NCI-H2196 (cell line): ENCODE data around the gene ZNF446.
A peak's percentile ranks its signal among the peaks of the same experiment; 100 is the strongest.
"Not testable (repeated sequence)": the region's sequence is repeated elsewhere in the genome, so short reads cannot be mapped to it uniquely, and the experiment has no call there.

ENCODE experiments used
- DNase-seq: peaks from one replicate; lab custom pipeline; 2025; ENCODE audit not compliant: unreplicated experiment; lab: John Stamatoyannopoulos, UW

ZNF446 gene

DNA sequence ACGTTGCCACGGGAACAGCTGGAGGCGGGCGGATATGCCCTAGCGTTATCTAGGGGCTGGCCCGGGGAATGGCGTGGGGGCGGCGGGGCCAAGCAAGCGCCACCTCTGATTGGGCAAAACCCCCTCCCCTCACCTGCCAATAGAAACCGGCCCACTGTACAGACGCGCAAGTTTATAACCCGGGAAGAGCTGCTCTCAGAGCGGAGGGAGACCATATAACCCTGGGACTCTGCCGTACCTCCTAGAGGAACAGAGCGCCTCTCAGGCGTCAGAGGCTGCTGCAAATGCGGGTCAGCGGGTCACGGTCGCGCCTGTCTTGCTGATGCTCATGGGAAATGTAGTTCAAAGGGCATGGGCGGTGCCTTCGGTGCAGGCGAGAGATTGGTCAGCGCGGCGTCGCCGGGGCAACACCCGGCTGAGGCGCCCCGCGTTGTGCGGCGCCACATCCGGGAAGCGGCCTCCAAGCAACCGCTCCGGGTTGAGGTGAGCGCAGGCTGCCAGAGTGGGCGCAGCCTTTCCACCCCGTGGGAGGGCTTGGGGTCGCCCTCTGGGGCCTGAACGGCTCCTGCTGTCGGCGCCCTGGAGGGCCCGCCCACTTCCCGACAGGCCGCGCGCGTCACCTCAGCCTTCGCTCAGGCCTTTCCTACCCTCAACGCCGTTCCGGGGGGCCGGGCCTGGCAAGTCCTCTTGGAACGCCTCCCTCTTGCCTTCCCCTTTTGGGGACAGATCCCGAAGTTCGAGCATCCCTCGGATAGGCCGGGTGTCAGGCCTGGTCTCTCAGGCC is at the start of gene ZNF446:
ZNF446 (plus strand) TSS at position 639 of the 784 bp plus-strand sequence. CDS start 867 bp downstream, outside the sequence.
- peak; percentile 97 for DNase-seq

- DNase-seq = no peak
Measured at GRCh38 chr19:58428617-58429016, 47.5 kb upstream of the ZNF446 start.

- no peak for DNase-seq
Measured at GRCh38 chr19:58429745-58430144, 46.4 kb upstream of the ZNF446 start.

DNA sequence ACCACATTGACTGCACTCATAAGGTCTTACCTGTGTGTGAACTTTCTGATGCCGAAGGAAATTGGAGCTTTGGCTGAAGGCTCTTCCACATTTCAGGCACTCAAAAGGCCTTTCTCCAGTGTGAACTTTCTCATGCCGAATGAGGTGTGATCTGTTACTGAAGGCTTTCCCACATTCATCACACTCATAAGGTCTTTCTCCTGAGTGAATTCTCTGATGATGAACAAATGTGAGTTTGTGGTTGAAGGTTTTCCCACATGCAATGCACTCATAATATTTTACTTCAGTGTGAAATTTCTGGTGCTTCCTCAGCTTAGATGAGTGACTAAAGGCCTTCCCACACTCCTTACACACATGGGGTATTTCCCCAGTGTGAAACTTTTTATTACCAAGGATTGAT is 41.9 kb upstream of the ZNF446 start:
- no peak for DNase-seq

DNA sequence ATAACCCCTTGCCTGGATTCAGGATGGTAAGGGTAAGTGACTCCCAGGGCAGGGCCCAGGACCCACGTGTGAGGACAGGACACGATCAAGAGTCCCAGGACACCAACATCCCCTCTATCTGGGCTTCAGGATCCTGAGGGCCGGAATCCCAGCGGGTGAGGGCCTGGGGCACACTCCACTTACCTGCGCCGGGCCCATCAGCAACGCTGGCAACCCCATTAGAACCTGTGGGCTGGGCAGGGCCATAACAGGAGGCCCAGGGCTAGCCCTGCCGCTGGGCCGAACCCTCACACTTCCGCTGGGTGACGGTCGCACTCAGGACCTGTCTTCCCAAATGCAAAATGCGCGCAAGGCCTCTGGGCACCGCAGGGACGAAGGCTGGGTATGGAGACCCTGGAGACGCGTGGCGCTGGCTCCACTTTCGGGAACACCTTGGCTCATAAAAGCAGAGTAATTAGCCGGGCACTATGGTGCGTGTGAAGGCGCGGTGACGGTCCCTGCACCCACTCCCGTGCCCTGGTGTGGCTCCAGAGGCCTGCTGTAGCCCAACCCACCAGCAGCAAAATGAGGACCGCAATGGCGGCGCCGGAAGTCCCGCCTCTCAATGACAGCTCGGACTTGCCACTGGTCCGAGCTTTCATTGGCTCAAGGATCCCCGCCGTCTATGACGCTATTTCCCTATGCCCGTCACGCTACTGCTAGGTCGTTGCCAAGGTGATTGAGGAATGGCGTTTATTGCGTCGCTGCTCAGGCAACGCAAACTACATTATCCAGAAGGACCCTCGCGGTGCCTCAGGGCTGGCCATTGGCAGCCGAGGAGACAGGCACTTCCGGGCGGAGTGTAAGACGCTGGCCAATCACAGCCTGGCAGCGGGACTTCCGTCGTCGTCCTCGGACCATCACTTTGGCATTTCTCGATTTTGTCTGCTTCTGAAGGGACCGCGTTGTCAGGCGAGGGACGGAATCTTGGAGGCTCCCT is 36.3 kb upstream of the ZNF446 start, which contains the start of gene ZNF132:
ZNF132 (minus strand) TSS at position 578 of the 979 bp plus-strand sequence; CDS start at position 246, 332 bp downstream.
- peak; percentile 83 for DNase-seq

DNA sequence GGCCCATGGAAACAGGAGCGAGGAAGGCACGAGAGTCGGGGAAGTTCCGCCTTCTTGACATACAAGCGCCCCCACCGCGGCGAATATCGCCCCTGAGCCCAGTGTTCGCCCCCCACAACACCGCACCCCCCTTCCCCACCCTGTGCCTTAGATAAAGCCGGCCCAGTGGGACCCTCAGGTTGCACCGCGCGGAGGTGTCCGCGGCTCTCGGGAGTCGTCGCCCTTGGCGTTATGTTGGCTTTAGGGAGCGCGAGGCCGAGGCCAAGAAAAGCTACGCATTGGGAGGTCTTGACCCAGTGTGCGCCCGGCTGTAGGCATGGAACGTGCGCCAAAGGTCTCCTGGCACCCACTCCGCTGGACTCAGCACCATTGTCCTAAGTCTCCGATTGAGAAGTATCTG is 35.6 kb upstream of the ZNF446 start:
- DNase-seq = no peak

- DNase-seq = not testable (repeated sequence)
Measured at GRCh38 chr19:58442986-58443385, 33.2 kb upstream of the ZNF446 start.

GRCh38 chr19:58448860-58449259 is 27.3 kb upstream of the ZNF446 start:
- DNase-seq = not testable (repeated sequence)

GRCh38 chr19:58449980-58450379 is 26.2 kb upstream of the ZNF446 start:
- DNase-seq = not testable (repeated sequence)

DNA sequence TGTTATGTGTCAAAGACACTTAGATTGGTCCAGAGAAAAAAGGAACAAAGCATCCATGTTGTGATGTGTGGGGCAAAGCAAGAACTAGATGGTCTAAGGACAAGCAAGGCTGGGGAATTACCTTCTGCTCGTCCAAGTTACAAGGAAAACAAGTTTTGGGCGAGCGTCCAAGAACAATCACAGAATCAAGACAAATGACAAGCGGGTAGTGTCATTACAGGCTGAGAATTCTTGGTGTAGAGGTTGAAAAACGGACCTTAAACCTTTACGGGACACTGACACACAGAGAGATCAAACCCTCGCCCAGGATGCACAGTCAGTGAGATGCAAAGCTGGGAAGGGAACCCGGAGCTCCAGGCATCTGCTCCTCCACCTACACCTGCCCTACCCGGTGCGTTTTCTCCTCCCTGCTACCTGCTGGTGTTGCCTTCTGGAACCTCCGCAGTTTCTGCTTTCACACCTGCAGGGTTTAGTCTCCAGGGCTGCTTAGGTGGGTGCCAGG is 25.2 kb upstream of the ZNF446 start:
- DNase-seq = peak; percentile 60

DNA sequence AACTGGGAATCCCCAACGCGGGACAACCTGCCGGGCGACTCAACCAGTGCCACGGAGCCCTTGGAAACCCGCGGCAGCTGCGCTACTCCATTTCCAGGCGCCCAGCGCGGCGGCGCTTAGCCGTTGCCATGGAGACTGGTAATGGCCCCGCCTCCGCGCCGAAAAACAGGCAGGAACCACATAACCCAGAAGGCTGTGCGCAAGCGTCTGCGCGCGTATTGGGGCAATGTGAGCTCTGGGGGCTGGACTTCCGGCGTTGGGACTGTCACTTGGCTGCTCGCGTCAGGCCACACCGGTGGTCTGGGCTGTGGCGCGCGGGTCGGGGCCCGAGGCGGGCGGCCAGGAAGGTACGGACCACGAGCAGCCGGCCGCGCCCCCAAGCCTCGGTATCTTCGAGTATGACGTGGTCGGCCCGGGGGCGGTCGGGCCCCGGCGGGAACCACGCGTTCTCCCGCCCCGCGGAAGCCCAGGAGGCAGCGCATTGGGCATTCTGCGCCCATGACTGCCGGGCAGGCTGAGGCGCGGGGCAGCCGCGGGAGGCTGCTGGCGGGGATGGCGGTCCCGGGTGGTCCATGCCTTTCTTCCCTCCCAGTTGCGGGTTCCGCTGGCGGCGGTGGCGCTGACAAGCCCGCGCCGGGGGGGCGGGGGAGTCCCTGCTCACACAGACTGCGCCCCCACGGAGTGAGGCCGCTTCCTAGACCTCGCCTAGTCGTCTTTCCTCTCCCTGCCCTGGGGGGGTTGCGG is 24.6 kb upstream of the ZNF446 start, which contains the start of gene ZNF324B:
ZNF324B (plus strand) TSS at position 265 of the 744 bp plus-strand sequence. CDS start 2,080 bp downstream, outside the sequence.
- DNase-seq = peak; percentile 95

- no peak for DNase-seq
Measured at GRCh38 chr19:58453743-58454142, 22.4 kb upstream of the ZNF446 start.

GRCh38 chr19:58455306-58455705 is 20.8 kb upstream of the ZNF446 start:
- no peak for DNase-seq

- DNase-seq = no peak
Measured at GRCh38 chr19:58456111-58456510, 20.0 kb upstream of the ZNF446 start.

DNA sequence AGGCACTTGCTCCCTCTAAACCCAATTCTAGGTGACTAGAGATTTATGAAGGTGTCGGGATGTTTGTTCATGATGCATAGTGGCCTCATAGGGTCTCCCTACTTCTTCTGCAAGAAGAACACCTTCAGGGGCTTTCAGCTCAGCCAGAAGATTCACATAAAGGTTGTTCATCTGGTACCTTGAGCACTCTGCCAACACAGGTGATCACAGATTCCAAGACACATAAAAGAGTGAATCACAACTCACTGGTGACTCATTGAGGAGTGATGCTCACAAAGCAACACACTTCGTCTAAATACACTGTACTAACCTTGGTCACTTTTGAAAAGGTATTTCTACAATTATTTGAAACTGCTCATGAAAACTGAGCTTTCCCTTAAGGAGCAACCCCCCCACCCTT is 16.1 kb upstream of the ZNF446 start:
- DNase-seq = no peak

- DNase-seq = no peak
Measured at GRCh38 chr19:58466089-58466759, 9.9 kb upstream of the ZNF446 start.

DNA sequence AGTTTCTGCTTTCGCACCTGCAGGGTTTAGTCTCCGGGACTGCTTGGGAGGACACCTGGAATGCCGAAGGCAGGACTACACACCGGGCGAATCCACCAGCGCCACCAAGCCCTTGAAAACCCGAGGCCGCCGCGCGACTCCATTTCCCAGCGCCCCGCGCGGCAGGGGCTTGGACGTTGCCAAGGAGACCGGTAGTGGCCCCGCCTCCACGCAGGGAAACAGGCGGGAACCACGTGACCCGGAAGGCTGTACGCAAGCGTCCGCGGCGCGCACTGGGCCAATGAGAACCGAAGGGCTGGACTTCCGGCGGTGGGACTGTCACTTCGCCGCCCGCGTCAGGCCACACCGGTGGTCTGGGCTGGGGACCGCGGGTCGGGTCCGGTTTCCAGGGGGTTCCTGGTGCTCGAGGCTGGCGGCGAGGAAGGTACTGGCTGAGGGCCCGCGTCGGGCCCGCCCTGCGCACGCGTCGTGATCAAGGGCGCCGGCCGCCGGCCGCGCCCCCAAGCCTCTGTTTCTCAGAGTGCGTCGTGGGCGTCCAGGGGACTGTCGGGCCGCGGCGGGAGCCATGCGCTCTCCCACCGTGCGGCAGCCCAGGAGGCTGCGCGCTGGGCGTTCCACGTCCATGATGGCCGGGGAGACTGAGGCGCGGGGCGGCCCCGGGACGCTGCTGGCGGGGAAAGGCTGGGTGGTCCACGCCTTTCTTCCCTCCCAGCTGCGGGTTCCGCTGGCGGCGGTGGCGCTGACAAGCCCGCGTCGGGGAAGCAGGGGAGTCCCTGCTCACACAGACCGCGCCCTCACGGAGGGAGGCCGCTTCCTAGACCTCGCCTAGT is 9.2 kb upstream of the ZNF446 start, which contains the start of gene ZNF324:
ZNF324 (plus strand) TSS at position 321 of the 830 bp plus-strand sequence. CDS start 2,106 bp downstream, outside the sequence.
- peak; percentile 98 for DNase-seq

GRCh38 chr19:58468216-58468839 is 7.8 kb upstream of the ZNF446 start:
- DNase-seq = no peak
